HG03280 (cell line): ENCODE results near the gene CBLN3.
"Not testable (repeated sequence)": the region's sequence is repeated elsewhere in the genome, so short reads cannot be mapped to it uniquely, and the experiment has no call there.

ENCODE experiments used
- ATAC-seq: cut with Tn5 transposase; IDR thresholded peaks from one replicate; pipeline ENCODE4 v1.9.1; 2021; ENCODE audit warnings: mild to moderate bottlenecking, moderate library complexity; ENCODE audit not compliant: unreplicated experiment

Gene CBLN3

GRCh38 chr14:24429395-24430142 is at the start of gene CBLN3, which contains the start of gene KHNYN:
TSS of gene CBLN3 (minus strand) at chr14:24429668. CDS start at chr14:24429054, 614 bp downstream.
TSS of gene KHNYN (plus strand) at chr14:24429954. CDS start at chr14:24430731, 777 bp downstream.
- peak; percentile 83 for ATAC-seq

GRCh38 chr14:24475261-24475660 is 45.8 kb upstream of the CBLN3 start:
- ATAC-seq: no peak

- ATAC-seq: no peak
These were observed 43.7 kb upstream of the CBLN3 start for GRCh38 chr14:24473211-24473610.

- not testable (repeated sequence) for ATAC-seq
These were observed 41.0 kb upstream of the CBLN3 start for GRCh38 chr14:24470450-24470849.

- ATAC-seq: no peak
These were observed 36.3 kb upstream of the CBLN3 start for GRCh38 chr14:24465805-24466204.

GRCh38 chr14:24465368-24465767 is 35.9 kb upstream of the CBLN3 start:
- no peak for ATAC-seq

GRCh38 chr14:24463884-24464785 is 34.7 kb upstream of the CBLN3 start:
- ATAC-seq: no peak

GRCh38 chr14:24463017-24463883 is 33.8 kb upstream of the CBLN3 start:
- ATAC-seq: no peak

GRCh38 chr14:24461336-24461735 is 31.9 kb upstream of the CBLN3 start:
- no peak for ATAC-seq

- no peak for ATAC-seq
These were observed 29.9 kb upstream of the CBLN3 start for GRCh38 chr14:24459331-24459730.

- ATAC-seq: no peak
These were observed 29.3 kb upstream of the CBLN3 start for GRCh38 chr14:24458736-24459135.

GRCh38 chr14:24456980-24457379 is 27.5 kb upstream of the CBLN3 start:
- ATAC-seq: no peak

- ATAC-seq: not testable (repeated sequence)
These were observed 21.4 kb upstream of the CBLN3 start for GRCh38 chr14:24450828-24451227.

GRCh38 chr14:24443053-24443665 is 13.7 kb upstream of the CBLN3 start:
- no peak for ATAC-seq

- ATAC-seq: peak; percentile 85
These were observed 13.0 kb upstream of the CBLN3 start, which contains the start of gene SDR39U1 for GRCh38 chr14:24442240-24443052. TSS of gene SDR39U1 (minus strand) at chr14:24442776. CDS start at chr14:24442769, 7 bp downstream.

GRCh38 chr14:24441904-24442239 is 12.4 kb upstream of the CBLN3 start:
- no peak for ATAC-seq

- ATAC-seq: no peak
These were observed 12.0 kb upstream of the CBLN3 start for GRCh38 chr14:24441485-24441884.

GRCh38 chr14:24440606-24441399 is 11.3 kb upstream of the CBLN3 start:
- ATAC-seq: no peak
